Stromal cell of bone marrow (primary cell): ENCODE measurements around the gene CKM.
"Not testable (repeated sequence)": the region's sequence is repeated elsewhere in the genome, so short reads cannot be mapped to it uniquely, and the experiment has no call there.

Source experiments
- DNase-seq: peaks from one replicate; pipeline ENCODE4 v3.0.0-alpha.2; 2012; ENCODE audit warnings: low read depth

The CKM gene

GRCh38 chr19:45291834-45292233 is 30.8 kb downstream of the CKM start:
- no peak for DNase-seq

GRCh38 chr19:45290381-45290931 is 32.2 kb downstream of the CKM start:
- DNase-seq = no peak

GRCh38 chr19:45283443-45284033 is 39.1 kb downstream of the CKM start:
- no peak for DNase-seq

GRCh38 chr19:45280471-45280961 is 42.2 kb downstream of the CKM start:
- DNase-seq = no peak

GRCh38 chr19:45279587-45280192 is 43.0 kb downstream of the CKM start:
- no peak for DNase-seq

GRCh38 chr19:45278087-45278486 is 44.6 kb downstream of the CKM start:
- DNase-seq = no peak

GRCh38 chr19:45276284-45276687 is 46.4 kb downstream of the CKM start:
- no peak for DNase-seq

GRCh38 chr19:45275370-45275971 is 47.2 kb downstream of the CKM start:
- no peak for DNase-seq

GRCh38 chr19:45273521-45273855 is 49.2 kb downstream of the CKM start:
- DNase-seq = no peak

- no peak for DNase-seq
These were observed 51.0 kb downstream of the CKM start for GRCh38 chr19:45271735-45272108.

GRCh38 chr19:45271098-45271734 is 51.5 kb downstream of the CKM start:
- DNase-seq = no peak

- DNase-seq = not testable (repeated sequence)
These were observed 52.7 kb downstream of the CKM start for GRCh38 chr19:45269939-45270338.

- no peak for DNase-seq
These were observed 55.4 kb downstream of the CKM start for GRCh38 chr19:45267296-45267695.

GRCh38 chr19:45265375-45265774 is 57.3 kb downstream of the CKM start:
- no peak for DNase-seq

- DNase-seq = no peak
These were observed 57.8 kb downstream of the CKM start for GRCh38 chr19:45264781-45265317.

GRCh38 chr19:45263013-45263412 is 59.7 kb downstream of the CKM start:
- DNase-seq = no peak

GRCh38 chr19:45262570-45262969 is 60.1 kb downstream of the CKM start:
- DNase-seq = no peak

- no peak for DNase-seq
These were observed 63.8 kb downstream of the CKM start for GRCh38 chr19:45258862-45259261.

- DNase-seq = no peak
These were observed 65.8 kb downstream of the CKM start for GRCh38 chr19:45256836-45257235.
